Upper lobe of left lung (tissue), 6 donors: ENCODE results near the gene MED25. TPM values are rescaled to one million over a fixed set of nuclear protein-coding genes. Genes with fewer than 3 reads are reported as not detected.
A peak's percentile ranks its signal among the peaks of the same experiment; 100 is the strongest.

Experiments
- ATAC-seq, 2 donors: fragments of 200-7000 bp; cut with Tn5 transposase; one replicate each; pipeline ENCODE4 v1.9.1; 2022; ENCODE audit warnings: mild to moderate bottlenecking in 2 of 2, moderate library complexity in 2 of 2; ENCODE audit not compliant: low FRiP score in 2 of 2
- DNase-seq, 2 donors: peaks; one replicate each; pipeline ENCODE4 v3.0.0-alpha.2; 2019 to 2020
- H3K27ac ChIP-seq, 4 donors: fragments of 200-600 bp; sonication (generic); one replicate each; pipeline ENCODE4 v1.5.1; 2016 to 2019
- H3K27me3 ChIP-seq, 4 donors: fragments of 200-600 bp; sonication (generic); one replicate each; pipeline ENCODE4 v1.5.1; 2017 to 2019
- H3K36me3 ChIP-seq, 4 donors: fragments of 200-600 bp; sonication (generic); one replicate each; pipeline ENCODE4 v1.5.1; 2016 to 2019
- H3K4me1 ChIP-seq, 4 donors: fragments of 200-600 bp; sonication (generic); one replicate each; pipeline ENCODE4 v1.5.1; 2018 to 2019
- H3K4me3 ChIP-seq, 4 donors: fragments of 200-600 bp; sonication (generic); one replicate each; pipeline ENCODE4 v1.5.1; 2017 to 2019; ENCODE audit warnings: mild to moderate bottlenecking in 2 of 4, moderate library complexity in 1 of 4
- H3K9me3 ChIP-seq, 4 donors: fragments of 200-600 bp; sonication (generic); one replicate each; pipeline ENCODE4 v1.5.1; 2018 to 2019
- CTCF ChIP-seq, 6 experiments: fragments of 450-650 bp in 4 of 6; fragments of 200-600 bp in 2 of 6; sonication (generic) in 2 of 6; IDR thresholded peaks; one replicate each; pipeline ENCODE4 v1.5.1; 2016 to 2019; ENCODE audit warnings: antibody characterized with exemption in 6 of 6
- EP300 ChIP-seq, 4 donors: sonication (generic); formaldehyde crosslinking; IDR thresholded peaks; one replicate each; pipeline ENCODE4 v1.5.1; 2017; ENCODE audit warnings: antibody characterized with exemption in 4 of 4, control low read depth in 2 of 4
- POLR2A ChIP-seq, 4 donors: fragments of 450-650 bp; IDR thresholded peaks; one replicate each; pipeline ENCODE4 v1.5.1; 2016 to 2017; ENCODE audit warnings: antibody characterized with exemption in 4 of 4, mild to moderate bottlenecking in 2 of 4
- POLR2AphosphoS5 ChIP-seq, 2 donors: sonication (generic); formaldehyde crosslinking; IDR thresholded peaks; one replicate each; pipeline ENCODE4 v1.5.1; 2017; ENCODE audit warnings: antibody characterized with exemption in 2 of 2
- WGBS, 2 donors: methylation state at CpG; one replicate each; pipeline ENCODE4 v1.1.5; 2017 to 2018; 5-methylcytosine and 5-hydroxymethylcytosine counted together
- total RNA-seq, 6 donors: library from RNA; depleted of rRNA in 4 of 6; stranded (reverse); fragments of >200 nt in 4 of 6; gene quantifications; one replicate each; pipeline versions ENCODE4 v1.1.0 to v1.2.1, GENCODE V29; 2016 to 2021
- donor health status: DM: no; HTN: no; CAD: no; lungs with moderate emphysema.
- donor health status: DM: no; HTN: yes; CAD: no; lungs with severe emphysema.

MED25 gene
- total RNA-seq, 6 donors from 2014 or later = 41.7 to 110 (median 61.2) TPM

- TF ChIP-seq EP300 (IDR thresholded peaks at IDR 0.05) = no peak
- no peak for TF ChIP-seq POLR2A (IDR thresholded peaks at IDR 0.05)
- TF ChIP-seq CTCF (IDR thresholded peaks at IDR 0.05) = no peak
- no peak for TF ChIP-seq POLR2AphosphoS5 (IDR thresholded peaks at IDR 0.05)
- 89 to 93% methylated on average over 10 of the region's 10 CpGs for WGBS, 2 donors
- ATAC-seq = no peak
Observed at GRCh38 chr19:49873834-49874233, 55.7 kb downstream of the MED25 start.

GRCh38 chr19:49874503-49875157 is 56.5 kb downstream of the MED25 start:
- TF ChIP-seq CTCF (IDR thresholded peaks at IDR 0.05) (no peak), POLR2A (IDR thresholded peaks at IDR 0.05) (no peak), POLR2AphosphoS5 (IDR thresholded peaks at IDR 0.05) (no peak), EP300 (IDR thresholded peaks at IDR 0.05) (no peak)
- 97 to 98% methylated on average over 8 to 11 of the region's 11 CpGs for WGBS, 2 donors
- peak overlapping the region in 1 of 4 donors; percentile 99 for H3K27ac ChIP-seq
- peaks cover 26 to 45% (median 38%) of the 10 kb centered on the region in 4 donors for H3K4me1 ChIP-seq
- DNase-seq = no peak
- no peak for ATAC-seq
- no peaks in the 10 kb centered on the region for H3K27me3 ChIP-seq
- H3K36me3 ChIP-seq = peaks cover 3 to 18% (median 9%) of the 10 kb centered on the region in 4 donors
- H3K9me3 ChIP-seq = no peaks in the 10 kb centered on the region
- H3K4me3 ChIP-seq = no peak overlapping the region

More at GRCh38 chr19:49873834-49874233, 55.7 kb downstream of the MED25 start:
- peaks cover 28 to 47% (median 37%) of the 10 kb centered on the region in 4 donors for H3K4me1 ChIP-seq
- H3K27me3 ChIP-seq = no peaks in the 10 kb centered on the region
- DNase-seq = no peak
- peaks cover 0 to 14% (median 7%) of the 10 kb centered on the region in 4 donors for H3K36me3 ChIP-seq
- H3K9me3 ChIP-seq = no peaks in the 10 kb centered on the region
- H3K4me3 ChIP-seq = no peak overlapping the region
- no peak overlapping the region for H3K27ac ChIP-seq

GRCh38 chr19:49875177-49875576 is 57.1 kb downstream of the MED25 start:
- WGBS, 2 donors = 93 to 100% methylated on average over 3 of the region's 4 CpGs
- peaks cover 22 to 41% (median 33%) of the 10 kb centered on the region in 4 donors for H3K4me1 ChIP-seq

GRCh38 chr19:49875857-49876421 is 57.9 kb downstream of the MED25 start:
- H3K36me3 ChIP-seq = peaks cover 12 to 27% (median 20%) of the 10 kb centered on the region in 4 donors
- peak in 1 of 6 experiments; percentile 3 for TF ChIP-seq CTCF (IDR thresholded peaks at IDR 0.05)
- TF ChIP-seq POLR2AphosphoS5 (IDR thresholded peaks at IDR 0.05) = peak in 1 of 2 donors; percentile 22
- TF ChIP-seq POLR2A (IDR thresholded peaks at IDR 0.05) = no peak
- peak in 1 of 2 donors; percentile 29 for ATAC-seq

More at GRCh38 chr19:49875177-49875576, 57.1 kb downstream of the MED25 start:
- TF ChIP-seq CTCF (IDR thresholded peaks at IDR 0.05) (no peak), POLR2A (IDR thresholded peaks at IDR 0.05) (no peak), EP300 (IDR thresholded peaks at IDR 0.05) (no peak), POLR2AphosphoS5 (IDR thresholded peaks at IDR 0.05) (no peak)
- Histone ChIP-seq H3K27ac (peak overlapping the region; percentile 94 to 100 (median 99)), H3K9me3 (no peaks in the 10 kb centered on the region), H3K27me3 (no peaks in the 10 kb centered on the region), H3K36me3 (peaks cover 6 to 21% (median 13%) of the 10 kb centered on the region in 4 donors), H3K4me3 (peak overlapping the region in 3 of 4 donors; percentile 77 to 90 (median 81))
- DNase-seq = no peak
- no peak for ATAC-seq

More at GRCh38 chr19:49875857-49876421, 57.9 kb downstream of the MED25 start:
- DNase-seq = peak; percentile 66 to 89
- no peaks in the 10 kb centered on the region for H3K9me3 ChIP-seq
- 0 to 2% methylated on average over 11 to 28 of the region's 28 CpGs for WGBS, 2 donors
- no peaks in the 10 kb centered on the region for H3K27me3 ChIP-seq
- peak overlapping the region; percentile 94 to 100 (median 99) for H3K27ac ChIP-seq
- H3K4me3 ChIP-seq = peak overlapping the region; percentile 76 to 90 (median 79)
- peaks cover 17 to 33% (median 26%) of the 10 kb centered on the region in 4 donors for H3K4me1 ChIP-seq
